HG03521 (cell line): Measurements from ENCODE around the gene HSD17B1.
"Not testable (repeated sequence)": the region's sequence is repeated elsewhere in the genome, so short reads cannot be mapped to it uniquely, and the experiment has no call there.

Experiments
- ATAC-seq: cut with Tn5 transposase; IDR thresholded peaks from one replicate; pipeline ENCODE4 v1.9.1; 2021; ENCODE audit warnings: mild to moderate bottlenecking, moderate library complexity; ENCODE audit not compliant: unreplicated experiment

HSD17B1 gene, protein sequence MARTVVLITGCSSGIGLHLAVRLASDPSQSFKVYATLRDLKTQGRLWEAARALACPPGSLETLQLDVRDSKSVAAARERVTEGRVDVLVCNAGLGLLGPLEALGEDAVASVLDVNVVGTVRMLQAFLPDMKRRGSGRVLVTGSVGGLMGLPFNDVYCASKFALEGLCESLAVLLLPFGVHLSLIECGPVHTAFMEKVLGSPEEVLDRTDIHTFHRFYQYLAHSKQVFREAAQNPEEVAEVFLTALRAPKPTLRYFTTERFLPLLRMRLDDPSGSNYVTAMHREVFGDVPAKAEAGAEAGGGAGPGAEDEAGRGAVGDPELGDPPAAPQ

DNA sequence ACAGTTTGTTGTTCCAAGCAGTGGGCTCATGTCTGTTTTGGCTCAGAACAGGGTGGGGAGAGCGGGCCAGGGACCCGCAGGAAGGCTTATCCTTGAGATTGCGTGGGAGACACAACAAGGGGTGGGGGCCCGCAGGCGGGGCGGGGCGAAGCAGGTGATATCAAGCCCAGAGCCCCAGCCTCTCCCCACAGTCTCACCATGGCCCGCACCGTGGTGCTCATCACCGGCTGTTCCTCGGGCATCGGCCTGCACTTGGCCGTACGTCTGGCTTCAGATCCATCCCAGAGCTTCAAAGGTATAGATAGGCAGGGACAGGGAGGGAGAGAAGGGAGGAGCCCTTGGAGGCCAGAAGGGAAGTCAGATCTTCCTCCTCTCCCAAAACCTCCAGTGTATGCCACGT lies at the start of gene HSD17B1:
TSS of gene HSD17B1 (plus strand) at position 188 of the 400 bp plus-strand sequence. CDS start at position 199, 11 bp downstream.
- not testable (repeated sequence) for ATAC-seq

DNA sequence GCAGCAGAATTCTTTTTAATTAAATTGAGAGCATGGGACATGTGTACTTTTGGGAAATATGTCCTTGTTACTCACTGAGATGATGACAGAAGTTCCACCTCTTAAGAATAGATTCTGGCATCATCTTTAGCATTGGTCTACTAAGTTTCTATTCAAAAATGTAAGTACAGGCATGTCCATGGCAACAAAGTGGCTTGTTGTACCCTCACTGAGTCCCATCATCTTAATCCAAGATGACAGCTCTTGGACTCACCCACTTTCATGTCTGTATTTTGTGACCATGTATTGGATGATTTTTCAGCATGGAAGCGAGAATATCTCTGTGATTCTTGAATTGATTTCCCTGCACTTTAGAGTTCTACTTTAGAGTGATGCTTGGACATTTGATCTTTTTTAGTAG lies 49.8 kb upstream of the HSD17B1 start:
- ATAC-seq = no peak

DNA sequence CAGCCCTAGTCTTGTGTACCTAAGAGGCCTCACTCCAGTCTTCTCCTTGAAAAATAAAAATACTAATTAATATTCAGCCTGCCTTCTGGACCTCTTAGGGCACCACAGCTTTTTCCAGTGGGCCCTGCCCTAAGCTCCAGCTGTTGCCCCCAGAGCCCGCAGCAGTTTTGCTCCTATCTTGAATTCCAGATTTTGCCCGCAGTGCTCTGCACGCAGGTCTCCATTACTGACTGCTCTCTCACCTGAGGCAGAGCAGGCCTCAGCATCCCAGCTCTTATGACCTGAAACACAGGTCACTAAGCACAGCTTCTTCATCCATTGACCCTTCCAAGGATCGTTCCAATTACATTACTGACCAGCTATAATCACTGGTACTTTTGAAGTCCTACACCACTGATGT lies 45.1 kb upstream of the HSD17B1 start:
- no peak for ATAC-seq

DNA sequence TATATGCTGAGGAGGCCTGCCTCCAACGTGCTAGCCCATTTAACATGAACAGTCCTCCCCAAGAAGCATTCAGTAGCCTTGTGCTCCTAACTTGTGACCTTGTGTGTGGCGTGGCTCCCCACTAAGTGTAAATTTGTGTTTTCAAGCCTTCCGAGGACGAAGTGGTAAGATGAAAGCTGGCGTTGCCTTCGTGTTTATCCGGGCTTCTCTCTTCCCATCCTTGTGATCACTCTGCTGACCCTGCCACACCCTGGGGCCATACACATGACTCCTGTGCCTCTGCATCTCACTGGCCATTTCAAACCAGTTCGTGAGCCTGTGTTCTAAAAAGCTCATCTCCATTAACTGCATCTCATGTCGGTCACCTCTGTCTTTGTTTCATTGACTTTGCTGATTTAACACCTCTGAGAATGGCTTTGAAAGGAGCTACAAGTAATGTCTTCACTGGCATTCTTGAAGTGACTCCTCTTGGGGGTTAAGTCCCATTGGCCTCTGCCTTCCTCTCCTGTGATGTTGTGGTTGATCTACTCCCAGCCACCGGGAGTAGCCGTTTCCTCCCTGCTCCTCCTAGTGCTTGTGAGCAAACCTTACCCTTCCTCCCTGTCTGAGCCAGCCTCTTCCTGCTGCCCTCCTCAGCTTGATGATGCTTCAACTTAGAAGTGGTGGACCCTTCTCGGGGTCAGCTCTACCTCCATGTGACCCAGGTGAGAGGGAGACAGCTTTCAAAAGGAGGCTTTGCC lies 44.1 kb upstream of the HSD17B1 start:
- ATAC-seq = no peak

DNA sequence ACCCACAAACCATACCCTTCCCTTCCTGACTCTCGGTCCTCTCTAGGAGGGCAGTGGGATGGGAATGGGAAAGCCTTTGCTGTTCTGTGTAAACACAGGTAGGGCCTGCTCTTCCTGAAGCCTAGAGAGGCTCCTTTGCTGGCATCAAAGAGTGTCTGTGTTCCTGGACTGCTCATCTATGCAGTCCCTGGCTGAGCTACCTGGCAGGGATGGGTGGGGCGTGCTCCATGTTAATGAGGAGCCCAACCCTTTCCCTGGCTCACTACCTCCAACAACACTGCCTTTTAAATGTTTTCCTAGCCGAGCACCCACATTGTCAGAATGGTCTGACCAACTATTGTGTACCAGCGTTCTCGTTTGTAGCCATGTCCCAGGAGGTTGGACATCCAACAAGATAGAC lies 43.3 kb upstream of the HSD17B1 start:
- ATAC-seq = no peak

DNA sequence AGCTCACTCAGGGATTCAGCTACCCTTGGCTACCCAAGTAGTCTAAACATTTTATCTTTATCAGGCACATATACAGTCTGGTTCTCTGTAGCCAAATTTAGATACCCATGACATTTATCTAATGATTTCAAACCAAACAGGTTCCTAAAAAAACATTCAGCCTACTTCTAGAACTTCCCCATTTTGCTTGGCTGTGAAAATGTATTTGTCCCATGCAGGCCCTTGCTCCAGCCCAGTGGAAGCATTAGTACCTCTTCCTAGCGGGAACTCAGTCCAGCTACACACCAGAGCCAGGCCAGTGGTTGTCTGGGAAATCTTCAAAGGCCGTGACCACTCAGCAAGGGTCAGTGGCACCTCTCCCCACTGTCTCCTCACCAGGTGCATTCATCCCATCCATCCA lies 42.9 kb upstream of the HSD17B1 start:
- ATAC-seq = no peak

DNA sequence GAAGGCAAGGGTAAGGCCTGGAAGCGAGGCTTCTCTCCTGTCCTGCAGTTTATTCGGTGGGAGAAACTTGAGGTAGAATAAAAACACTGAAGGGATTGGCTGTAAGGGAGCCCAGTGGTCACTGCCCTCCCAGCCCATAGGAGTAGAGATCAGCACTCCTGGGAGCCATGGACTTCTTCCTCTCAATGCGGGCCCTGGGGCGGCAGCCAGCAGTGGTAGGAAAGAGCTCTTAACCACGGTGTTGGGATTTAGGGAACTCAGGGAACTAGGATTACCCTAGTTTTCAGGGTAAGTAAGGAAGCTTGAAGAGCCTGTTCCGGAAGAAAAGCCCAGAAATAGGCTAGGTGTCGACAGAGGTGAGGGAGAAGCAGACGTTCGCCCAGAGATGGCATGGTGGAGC lies 40.5 kb upstream of the HSD17B1 start:
- no peak for ATAC-seq

DNA sequence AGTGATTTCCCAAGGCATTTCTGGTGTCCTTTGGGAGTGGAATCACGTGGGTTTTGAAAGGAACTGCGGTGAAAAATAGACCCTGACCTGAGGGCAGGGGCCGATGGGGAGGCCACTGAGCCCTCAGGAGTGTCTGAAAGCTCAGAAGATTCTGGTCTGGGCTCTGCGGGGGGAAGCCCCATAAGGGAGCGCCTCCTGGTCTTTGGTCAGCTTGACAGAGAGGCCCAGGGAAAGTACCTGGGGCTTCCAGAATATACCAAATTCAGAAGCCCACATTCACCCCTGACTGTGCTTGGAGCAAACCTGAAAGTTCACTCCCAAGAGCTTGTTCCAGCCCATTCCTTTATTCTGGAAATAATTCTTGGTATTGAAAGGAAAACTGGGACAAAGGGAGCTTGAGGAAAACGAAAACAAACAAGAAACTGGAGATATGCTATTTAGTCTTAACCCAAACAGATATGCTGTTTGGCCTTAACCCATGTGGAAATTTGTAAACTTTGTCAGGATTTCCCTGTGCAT lies 39.9 kb upstream of the HSD17B1 start:
- no peak for ATAC-seq

DNA sequence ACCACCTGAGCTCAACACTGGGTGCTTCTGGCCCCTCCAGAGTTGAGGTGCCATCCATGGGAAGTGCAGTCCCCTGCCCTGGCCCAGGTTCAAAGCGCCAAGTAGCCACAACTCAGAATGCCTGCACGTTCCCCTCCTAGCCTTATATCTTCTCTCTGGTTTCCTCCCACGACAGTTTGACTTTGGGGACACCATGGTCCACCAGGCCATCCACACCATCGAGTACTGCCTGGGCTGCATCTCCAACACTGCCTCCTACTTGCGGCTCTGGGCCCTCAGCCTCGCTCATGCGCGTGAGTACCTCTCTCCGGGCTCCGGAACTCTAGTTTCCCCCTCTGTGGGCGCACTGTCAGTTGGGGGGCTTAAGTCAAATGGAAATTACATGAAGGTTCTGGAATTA lies 39.0 kb upstream of the HSD17B1 start:
- ATAC-seq = no peak

DNA sequence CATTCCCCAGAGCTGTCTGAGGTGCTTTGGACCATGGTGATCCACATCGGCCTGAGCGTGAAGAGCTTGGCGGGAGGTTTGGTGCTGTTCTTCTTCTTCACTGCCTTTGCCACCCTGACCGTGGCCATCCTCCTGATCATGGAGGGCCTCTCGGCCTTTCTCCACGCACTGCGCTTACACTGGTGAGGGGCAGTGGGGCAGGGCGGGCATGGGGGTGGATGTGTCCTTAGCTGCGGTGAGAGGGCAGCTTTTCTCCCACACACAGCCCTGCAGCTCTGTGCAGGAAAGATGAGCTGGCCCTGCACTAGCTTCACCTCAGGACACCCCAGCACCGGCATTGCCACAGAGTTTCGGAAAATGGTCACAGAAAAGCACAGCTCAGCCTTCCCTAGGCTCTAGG lies 38.4 kb upstream of the HSD17B1 start:
- ATAC-seq = no peak

DNA sequence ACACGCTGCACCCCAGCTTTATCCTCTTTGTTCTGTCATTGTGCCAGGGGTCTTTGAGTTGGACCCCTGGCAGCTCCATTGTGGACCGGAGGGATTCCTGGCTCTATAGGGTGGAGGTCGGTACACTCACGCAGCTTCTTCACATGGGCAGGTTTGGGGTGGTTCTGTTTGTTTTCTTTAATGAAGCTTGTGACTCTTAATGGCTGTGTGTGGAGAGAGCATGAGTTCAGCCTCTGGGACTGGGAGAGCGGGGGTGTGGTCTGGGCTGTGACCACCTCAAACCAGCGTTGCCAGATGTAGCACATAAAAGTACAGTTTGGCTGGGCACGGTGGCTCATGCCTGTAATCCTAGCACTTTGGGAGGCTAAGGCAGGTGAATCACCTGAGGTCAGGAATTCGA lies 37.9 kb upstream of the HSD17B1 start:
- no peak for ATAC-seq

DNA sequence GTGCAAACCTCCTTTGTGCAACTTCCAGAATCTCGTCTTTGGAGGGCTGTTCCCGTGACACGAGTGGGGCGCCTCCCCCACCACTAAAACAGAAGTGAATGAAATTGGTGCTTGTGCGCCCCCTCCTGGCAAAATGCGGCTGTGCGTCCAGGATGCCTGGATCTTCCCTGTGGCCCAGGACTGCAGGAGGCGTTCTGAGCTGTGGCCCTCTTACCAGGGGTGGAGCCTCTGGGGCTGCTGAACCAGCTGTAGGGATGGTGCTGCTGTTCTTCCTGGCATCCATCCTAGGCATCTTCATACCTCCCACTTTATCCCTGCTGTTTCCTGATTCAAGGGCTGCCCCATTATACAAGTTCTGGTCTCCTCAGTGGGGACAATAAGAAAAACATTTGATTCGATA lies 35.2 kb upstream of the HSD17B1 start:
- no peak for ATAC-seq

DNA sequence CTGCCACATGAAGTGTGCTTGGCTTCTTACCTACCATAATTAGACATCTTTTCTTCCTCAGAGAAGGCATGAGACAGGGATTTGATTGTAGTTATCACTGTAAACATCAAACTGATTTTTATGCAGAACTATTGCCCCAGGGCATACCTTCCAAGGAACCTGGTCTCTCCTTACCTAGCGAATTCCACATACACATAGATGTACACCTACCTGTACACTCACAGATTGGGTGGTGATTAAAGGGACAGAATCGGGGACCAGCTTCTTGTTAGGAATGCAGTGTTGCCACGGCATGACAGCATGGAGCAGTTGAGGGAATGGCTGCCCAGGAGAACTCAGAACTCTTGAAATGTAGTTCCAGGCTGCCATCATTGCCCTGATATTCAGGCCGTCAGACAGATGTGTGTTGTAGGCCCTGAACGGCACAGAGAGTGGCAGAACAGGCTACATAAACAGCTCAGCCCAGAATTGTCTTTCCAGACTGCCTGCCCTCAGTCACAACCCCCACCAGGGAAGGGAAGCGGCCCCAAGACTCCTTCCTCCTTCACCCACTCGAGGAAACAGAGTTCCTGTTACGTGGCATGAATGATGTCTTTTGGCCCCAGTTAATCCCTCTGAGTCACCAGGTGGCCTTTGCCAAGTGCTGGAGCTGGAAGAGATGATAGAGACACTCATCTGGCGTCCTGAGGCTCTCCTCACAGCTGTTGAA lies 34.5 kb upstream of the HSD17B1 start:
- no peak for ATAC-seq

DNA sequence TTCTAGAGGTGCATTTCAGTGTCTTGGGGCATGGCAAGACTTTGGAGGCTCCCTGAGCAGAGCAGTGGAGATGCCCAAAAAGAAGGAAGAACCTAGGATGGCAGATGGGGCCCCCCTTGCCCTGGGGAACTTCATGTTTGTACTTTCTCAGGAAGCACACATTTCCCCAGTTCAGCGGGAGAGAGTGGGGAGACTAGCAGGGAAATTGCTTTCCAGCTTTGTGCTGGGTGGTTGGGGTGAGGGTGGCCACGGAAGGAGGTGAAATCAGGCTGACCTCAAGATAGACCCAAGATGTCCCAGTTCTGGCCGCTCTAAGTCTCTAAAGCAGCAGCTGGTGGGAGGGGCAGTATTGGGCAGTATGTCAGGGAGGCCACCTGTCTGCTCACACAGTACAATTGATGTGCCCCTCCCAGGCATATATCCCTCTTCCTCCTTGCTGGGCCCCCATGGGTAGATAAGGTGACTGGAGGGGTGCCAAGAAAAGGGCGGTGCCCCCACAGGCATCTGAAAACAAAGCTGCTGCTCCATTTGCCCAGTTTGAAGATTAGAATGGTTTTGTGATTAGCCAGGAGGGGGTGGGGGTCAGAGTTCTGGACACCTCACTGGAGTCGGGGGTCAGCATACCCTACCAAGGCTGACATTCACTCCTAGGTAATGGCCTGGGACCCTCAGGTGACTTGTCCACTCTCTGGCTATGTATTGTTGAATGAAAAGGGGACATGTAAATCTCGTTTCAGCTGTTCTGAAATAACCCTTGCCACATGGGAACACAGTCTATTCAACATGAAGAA lies 33.8 kb upstream of the HSD17B1 start:
- ATAC-seq = no peak

DNA sequence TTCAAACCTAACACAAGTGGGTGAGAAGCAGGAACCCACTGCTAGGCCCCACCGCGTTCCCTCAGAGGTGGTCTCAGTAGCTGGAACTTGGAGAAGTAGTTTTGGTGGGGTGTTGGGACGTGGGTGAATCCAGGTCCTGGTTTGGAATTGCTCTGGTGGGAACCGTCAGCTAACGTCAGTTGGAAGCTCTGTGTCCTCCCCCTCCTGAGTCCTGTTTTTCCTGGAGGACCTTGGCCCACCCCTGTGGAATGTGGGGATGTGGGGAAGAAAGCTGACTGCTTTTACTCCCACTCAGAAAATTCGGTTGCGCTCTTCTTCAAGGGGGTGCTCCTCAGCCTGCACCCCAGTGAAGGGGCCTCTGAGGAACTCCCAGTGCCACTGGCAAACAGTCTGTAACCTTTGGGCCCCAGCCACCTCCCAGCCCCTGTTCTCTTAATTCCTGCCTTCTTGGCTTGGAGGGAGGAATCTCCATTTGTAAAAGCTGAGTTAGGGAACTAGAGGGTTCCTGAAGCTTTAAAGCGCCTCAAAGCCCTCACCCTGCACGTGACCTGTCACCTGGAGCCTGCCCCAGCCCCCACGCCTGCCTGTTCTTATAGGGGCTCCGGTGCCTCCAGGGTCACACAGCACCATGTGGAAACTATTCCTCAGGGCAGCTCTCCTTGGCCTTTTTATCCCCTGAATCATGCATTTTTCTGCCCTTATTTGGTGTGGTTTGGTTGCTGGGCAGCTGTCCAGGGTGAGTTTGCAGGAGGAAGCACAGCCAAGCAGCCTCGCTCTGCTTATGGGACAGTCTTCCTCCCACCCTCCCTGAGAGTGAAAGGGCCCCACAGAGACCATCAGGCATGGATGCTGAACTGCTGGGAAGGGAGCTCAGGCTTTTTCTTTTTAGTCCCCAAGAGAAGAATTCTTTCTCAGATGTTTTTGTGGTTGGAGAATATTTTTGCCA lies 32.9 kb upstream of the HSD17B1 start:
- no peak for ATAC-seq

DNA sequence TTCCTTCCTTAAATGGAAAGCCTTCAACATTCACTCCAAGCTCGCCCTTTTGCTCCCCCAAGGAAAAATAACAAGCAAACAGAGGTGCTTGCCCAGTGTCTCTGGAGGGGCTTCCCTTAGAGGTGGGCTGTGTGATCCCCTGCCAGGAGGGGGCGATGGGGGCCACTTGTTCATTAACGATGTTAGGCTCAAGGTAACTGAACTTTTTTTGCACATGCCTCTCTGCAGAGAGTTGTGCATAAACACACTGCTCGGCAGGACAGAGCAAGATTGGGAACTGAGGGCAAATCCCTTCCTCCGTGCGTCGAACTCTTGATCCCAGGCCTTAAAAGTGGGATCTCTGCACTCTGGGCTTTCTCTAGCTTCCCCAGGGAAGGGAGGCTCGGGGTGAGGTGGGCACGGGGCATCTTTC lies 32.2 kb upstream of the HSD17B1 start:
- no peak for ATAC-seq

DNA sequence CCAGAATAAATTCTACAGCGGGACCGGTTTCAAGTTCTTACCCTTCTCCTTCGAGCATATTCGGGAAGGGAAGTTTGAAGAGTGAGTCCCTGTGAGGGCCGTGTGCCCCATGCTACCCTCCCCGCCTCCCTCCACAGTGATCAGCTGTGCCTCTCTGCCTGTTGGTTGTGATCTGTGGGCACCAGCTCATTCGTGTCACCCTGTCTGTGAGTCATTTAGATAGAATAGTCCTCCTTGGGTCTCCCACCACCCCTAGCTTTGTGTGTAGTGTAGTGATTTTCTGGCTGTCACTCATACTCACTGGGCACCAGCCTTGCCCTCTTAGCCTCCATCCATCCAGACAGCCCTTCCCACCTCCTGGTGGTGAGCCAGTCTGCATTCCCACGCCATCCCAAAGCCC lies 31.7 kb upstream of the HSD17B1 start:
- ATAC-seq = no peak

DNA sequence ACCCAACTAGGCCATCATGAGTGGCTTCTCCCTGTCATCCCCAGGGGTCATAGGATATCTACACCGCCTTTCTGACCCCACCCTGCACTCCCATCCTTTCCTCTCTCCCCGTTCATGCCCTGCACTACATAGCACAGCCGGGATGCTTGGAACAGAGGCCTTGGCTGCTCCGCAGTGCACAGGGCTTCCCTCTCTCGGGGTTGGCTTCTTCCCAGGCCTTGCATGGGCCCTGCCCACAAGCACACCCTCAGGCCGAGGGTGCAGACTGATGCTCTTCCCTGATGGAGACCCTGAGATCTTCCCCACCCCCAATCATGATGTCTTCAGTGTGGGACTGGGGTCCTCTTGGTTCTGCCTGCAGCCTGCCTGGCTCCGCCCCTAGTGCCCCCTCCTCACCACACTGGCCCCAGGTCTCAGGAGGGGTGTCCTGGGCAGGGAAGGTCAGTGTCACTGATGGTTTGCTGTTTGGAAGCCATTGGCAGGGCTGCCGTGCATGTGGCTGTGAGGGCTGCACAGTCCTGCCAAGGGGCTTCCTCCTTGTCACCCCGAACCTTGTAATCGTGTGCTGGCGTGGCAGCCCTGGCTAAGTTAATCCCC lies 31.0 kb upstream of the HSD17B1 start:
- ATAC-seq = no peak

DNA sequence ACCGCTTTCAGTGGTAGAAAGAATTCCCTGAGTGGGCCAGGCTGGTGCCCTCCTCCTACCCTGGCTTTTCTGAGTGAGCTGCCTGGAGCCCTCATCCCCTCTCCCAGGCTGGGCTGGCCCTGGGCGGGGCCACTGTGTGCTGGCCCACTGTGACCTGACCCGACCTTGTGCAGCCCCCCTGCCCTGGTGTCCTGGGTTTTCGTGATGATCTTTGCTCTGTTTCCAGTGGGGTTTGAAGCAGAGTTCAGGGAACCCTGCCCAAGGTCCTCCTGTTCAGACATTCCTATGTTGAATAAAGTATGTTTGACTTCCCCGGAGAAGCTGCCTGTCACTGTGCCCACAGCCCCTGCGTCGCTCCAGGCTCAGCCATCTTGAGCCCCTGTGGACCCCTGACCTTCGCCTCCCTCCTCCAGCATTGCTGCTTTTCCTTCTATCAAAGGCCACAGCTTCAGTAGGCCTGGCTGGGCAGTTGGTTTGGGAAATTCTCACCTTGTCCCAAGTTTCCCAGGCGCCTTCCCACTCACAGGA lies 30.4 kb upstream of the HSD17B1 start:
- ATAC-seq = no peak
